ENCODE measurements around the gene SVOP.
"Not testable (repeated sequence)": the region's sequence is repeated elsewhere in the genome, so short reads cannot be mapped to it uniquely, and the experiment has no call there.

SVOP gene

DNA sequence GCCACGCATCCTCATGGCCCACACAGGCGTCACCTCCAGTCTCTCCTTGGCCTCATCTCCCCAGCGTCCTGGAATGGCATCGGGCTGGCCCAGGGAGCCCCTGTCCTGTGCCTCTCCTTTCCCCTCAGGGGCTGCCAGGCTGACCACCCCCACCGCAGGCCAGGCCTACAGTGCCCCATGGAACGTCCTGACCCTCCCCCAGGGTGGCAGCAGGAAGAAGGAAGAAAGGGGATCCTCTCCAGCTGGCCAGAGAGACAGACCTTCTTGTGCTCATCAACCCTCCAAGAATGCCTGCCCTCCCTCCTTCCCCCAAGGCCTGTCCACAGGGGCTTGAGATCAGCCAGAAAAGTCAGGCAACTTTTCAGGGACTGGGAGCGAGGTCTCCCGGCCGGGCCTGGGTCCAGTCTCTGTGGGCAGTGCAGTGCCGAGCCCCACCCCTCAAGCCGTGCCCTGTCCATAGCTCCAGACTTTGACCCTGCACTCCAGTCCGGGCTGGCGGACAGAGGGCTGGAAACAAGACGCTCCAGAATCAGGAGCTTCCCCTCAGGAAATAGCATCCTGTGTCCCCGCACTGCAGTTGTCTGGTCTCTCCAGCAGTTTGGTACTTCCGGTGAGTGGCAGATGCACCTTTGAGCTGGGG lies 141.1 kb downstream of the SVOP start, which contains the start of gene DAO:
DAO (plus strand) TSS at position 478 of the 640 bp plus-strand sequence. CDS start 4,915 bp downstream, outside the sequence.
- DNase-seq, result no peak

GRCh38 chr12:108876550-108876949 lies 144.3 kb downstream of the SVOP start:
- no peak for DNase-seq

- DNase-seq, result no peak
Measured at GRCh38 chr12:108875682-108876361, 145.0 kb downstream of the SVOP start.

GRCh38 chr12:108875280-108875679 lies 145.6 kb downstream of the SVOP start:
- DNase-seq, result no peak

- no peak for DNase-seq
Measured at GRCh38 chr12:108868781-108869180, 152.1 kb downstream of the SVOP start.

GRCh38 chr12:108866083-108866482 lies 154.8 kb downstream of the SVOP start:
- not testable (repeated sequence) for DNase-seq

DNA sequence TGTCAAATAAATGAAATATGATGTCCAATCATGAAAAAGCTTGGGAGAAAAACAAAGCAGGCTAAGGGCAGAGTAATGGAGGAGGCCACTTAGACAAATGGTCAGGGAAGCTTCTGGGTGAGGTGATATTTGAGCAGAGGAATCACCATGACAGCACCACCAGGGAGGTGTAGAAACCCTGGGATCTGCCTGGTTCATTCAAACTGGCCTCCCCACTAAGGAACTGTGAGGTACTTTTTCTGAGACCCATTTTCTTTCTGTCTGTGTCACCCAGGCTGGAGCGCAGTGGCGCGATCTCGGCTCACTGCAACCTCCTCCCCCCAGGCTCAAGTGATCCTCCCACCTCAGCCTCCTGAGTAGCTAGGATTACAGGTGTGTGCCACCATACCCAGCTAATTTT lies 155.7 kb downstream of the SVOP start:
- DNase-seq, result no peak

GRCh38 chr12:108862588-108862959 lies 158.3 kb downstream of the SVOP start:
- DNase-seq, result no peak

DNA sequence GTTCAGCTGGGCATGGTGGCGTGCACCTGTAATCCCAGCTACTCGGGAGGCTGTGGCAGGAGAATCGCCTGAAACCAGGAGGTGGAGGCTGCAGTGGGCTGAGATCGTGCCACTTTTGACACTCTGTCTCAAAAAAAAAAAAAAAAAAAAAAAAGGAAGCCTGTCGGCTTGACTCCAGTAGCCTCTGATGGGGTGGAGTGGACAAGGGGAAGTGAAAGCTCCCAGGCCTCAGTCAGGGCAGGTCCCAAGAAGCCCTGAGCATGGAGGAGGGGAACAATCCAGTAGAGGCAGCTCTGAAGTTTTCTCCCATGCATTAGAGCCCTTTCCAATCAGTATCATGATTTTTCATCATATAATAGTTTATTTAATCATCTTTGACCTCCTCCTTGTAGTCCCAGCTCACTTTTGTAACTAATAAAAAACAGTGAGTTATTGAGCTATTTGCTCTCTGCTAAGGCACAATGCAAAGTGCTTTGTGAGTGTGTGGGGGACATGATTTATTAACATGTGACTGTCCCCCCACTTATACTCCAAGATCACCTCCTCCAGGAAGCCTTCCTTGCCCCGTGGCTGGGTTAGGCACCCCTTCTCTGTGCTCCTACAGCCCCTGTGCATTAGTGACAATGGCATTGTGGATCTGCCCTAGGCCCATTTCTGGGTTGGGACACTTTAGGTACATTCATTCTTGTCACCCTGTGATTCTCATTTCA lies 158.8 kb downstream of the SVOP start:
- no peak for DNase-seq

DNA sequence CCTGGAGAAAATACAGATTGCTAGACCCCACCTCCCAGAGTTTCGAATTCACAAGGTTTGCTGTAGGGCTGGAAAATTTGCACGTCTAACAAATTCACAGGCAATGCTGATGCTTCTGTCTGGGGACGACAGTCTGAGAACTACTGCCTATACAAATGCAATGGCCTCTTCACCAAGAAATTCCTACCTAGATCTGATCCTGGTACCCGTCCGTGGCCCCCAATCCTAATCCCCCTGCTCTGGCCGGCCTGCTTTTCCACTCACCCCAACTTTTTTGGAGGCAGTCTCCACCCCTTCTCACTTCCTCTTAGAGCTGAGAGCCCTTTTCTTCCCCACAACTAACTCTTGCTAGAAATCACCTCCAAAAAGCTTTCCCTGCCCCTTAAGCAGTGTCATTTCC lies 160.4 kb downstream of the SVOP start:
- DNase-seq, result no peak

GRCh38 chr12:108859923-108860291 lies 161.0 kb downstream of the SVOP start:
- no peak for DNase-seq

DNA sequence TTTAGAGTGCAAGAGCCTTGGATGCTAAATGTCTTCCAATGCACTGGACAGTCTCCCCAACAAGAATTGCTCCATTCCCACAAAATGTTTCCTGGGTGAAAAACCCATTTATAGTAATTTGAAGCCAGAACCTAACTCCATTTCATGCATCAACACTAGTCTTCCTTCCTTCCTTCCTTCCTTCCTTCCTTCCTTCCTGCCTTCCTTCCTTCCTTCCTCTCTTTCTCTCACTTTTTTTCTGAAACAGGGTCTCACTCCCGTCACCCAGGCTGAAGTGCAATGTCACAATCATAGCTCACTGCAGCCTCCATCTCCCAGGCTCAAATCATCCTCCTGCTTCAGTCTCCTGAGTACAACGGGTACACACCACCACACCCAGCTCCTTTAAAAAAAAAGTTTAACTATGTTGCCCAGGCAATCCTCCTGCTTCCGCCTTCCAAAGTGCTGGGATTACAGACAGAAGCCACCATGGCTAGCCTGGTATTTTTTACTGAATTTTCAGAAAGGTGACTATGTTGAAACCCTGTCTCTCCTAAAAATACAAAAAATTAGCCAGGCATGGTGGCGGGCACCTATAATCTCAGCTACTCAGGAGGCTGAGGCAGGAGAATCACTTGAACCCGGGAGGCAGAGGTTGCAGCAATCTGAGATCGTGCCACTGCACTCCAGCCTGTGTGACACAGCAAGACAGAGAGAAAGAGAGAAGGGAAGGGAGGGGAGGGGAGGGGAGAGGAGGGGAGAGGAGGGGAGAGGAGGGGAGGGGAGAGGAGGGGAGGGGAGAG lies 161.5 kb downstream of the SVOP start:
- not testable (repeated sequence) for DNase-seq

GRCh38 chr12:108858311-108859074 lies 162.4 kb downstream of the SVOP start:
- DNase-seq, result peak; percentile 21 to 25
